ENCODE results near the gene NOTUM.

Gene NOTUM

GRCh38 chr17:81935709-81936084 is 25.3 kb downstream of the NOTUM start:
- no peak for DNase-seq (ENCODE audit: low read depth)

- DNase-seq (ENCODE audit: low read depth) = no peak
Observed at GRCh38 chr17:81934850-81935708, 25.9 kb downstream of the NOTUM start.

GRCh38 chr17:81934098-81934757 is 26.8 kb downstream of the NOTUM start:
- DNase-seq (ENCODE audit: low read depth) = no peak

- no peak for DNase-seq (ENCODE audit: low read depth)
Observed at GRCh38 chr17:81933178-81933699, 27.7 kb downstream of the NOTUM start.

GRCh38 chr17:81932333-81932983 is 28.5 kb downstream of the NOTUM start:
- DNase-seq (ENCODE audit: low read depth) = no peak

- DNase-seq (ENCODE audit: low read depth) = no peak
Observed at GRCh38 chr17:81931557-81932332, 29.2 kb downstream of the NOTUM start.

- DNase-seq (ENCODE audit: low read depth) = no peak
Observed at GRCh38 chr17:81931189-81931556, 29.8 kb downstream of the NOTUM start.

GRCh38 chr17:81930142-81931125 is 30.6 kb downstream of the NOTUM start:
- DNase-seq (ENCODE audit: low read depth) = no peak

- no peak for DNase-seq (ENCODE audit: low read depth)
Observed at GRCh38 chr17:81929253-81930141, 31.5 kb downstream of the NOTUM start.

GRCh38 chr17:81928544-81929252 is 32.3 kb downstream of the NOTUM start:
- DNase-seq (ENCODE audit: low read depth) = no peak

GRCh38 chr17:81927653-81928543 is 33.1 kb downstream of the NOTUM start, which contains the start of gene MAFG:
MAFG (minus strand) TSS chr17:81927735; CDS start chr17:81923185, 4,550 bp downstream.
- peak; percentile 87 for DNase-seq (ENCODE audit: low read depth)

- no peak for DNase-seq (ENCODE audit: low read depth)
Observed at GRCh38 chr17:81927152-81927652, 33.8 kb downstream of the NOTUM start.

GRCh38 chr17:81926451-81927151 is 34.4 kb downstream of the NOTUM start:
- DNase-seq (ENCODE audit: low read depth) = no peak

- no peak for DNase-seq (ENCODE audit: low read depth)
Observed at GRCh38 chr17:81925860-81926450, 35.0 kb downstream of the NOTUM start.

- no peak for DNase-seq (ENCODE audit: low read depth)
Observed at GRCh38 chr17:81924557-81925532, 36.1 kb downstream of the NOTUM start.
